Mammary epithelial cell (primary cell): Measurements from ENCODE around the gene PDS5A.
"Not testable (repeated sequence)": the region's sequence is repeated elsewhere in the genome, so short reads cannot be mapped to it uniquely, and the experiment has no call there.

Experiments used
- CTCF ChIP-seq, 2 donors: IDR thresholded peaks in 1 of 2; conservative IDR thresholded peaks in 1 of 2; 2 replicates each; pipeline ENCODE4 v1.5.1; 2011 to 2012; ENCODE audit warnings: inconsistent platforms in 2 of 2, low read length in 2 of 2, mild to moderate bottlenecking in 2 of 2, control low read depth in 1 of 2, low read depth in 1 of 2; ENCODE audit not compliant: insufficient read depth in 1 of 2; ENCODE audit errors: extremely low read depth in 1 of 2
- EZH2 ChIP-seq: IDR thresholded peaks from 2 replicates; pipeline ENCODE4 v1.6.1; 2012; ENCODE audit warnings: low read length, inconsistent platforms, borderline replicate concordance

DNA sequence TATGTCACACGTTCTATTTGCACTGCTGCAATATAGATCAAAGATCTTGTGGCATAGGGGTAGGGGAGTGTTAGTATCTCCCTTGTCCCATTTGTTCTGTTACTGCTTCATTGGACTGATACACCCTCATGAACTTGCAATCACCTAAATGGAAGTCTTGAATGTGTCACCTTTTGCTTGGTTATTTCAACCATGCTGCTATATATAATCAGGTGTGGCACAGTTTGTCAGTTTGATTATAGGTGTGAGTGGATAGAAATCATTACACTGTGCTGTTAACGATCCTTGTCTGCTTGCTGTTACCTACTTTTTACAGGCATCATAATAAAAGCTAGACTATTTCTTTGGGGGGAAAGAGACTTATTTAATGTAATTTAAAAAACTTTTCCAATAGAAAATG is 195.7 kb downstream of the PDS5A start:
- not testable (repeated sequence) for TF ChIP-seq CTCF (conservative IDR thresholded peaks at IDR 0.05 in 1 of 2, IDR thresholded peaks at IDR 0.05 in 1 of 2; ENCODE audit: extremely low read depth in 1 of 2, insufficient read depth in 1 of 2, low read depth in 1 of 2, low read length in 2 of 2); EZH2
